HG03196 (cell line): Measurements from ENCODE around the gene CABP2.

ENCODE experiments used
- ATAC-seq: cut with Tn5 transposase; IDR thresholded peaks from one replicate; pipeline ENCODE4 v1.9.1; 2021; ENCODE audit not compliant: unreplicated experiment

The CABP2 gene

DNA sequence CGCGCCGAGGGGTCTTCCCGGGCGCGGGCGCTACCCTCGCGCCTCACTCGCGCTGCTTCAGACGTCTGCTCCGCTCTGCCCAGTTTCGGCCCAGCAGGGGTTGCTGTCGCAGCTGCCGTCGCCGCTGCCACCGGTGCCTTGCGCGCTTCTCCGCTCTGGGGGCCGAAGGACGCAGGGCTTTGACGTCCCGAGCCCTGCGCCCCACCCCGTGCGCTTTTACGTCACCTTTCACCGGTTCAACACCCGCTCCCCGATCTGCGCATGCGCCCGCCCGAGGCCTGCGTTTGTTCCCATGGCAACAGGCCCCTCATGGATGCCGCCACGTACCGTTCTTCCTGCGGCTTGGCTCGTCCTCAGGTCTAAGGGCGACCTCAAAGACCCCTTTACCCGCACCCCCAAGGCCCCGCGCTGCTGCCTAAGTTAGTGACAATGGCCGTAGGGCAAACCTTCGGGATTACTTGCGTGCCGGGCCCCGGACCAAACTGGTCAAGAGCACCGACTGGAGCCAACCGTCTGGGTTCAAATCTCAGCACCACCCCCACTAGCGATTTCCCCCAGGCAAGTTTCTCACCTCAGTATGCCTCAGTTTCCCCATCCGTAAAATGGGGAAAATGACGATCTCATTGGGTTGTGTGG is 14.6 kb downstream of the CABP2 start:
- peak; percentile 31 for ATAC-seq

DNA sequence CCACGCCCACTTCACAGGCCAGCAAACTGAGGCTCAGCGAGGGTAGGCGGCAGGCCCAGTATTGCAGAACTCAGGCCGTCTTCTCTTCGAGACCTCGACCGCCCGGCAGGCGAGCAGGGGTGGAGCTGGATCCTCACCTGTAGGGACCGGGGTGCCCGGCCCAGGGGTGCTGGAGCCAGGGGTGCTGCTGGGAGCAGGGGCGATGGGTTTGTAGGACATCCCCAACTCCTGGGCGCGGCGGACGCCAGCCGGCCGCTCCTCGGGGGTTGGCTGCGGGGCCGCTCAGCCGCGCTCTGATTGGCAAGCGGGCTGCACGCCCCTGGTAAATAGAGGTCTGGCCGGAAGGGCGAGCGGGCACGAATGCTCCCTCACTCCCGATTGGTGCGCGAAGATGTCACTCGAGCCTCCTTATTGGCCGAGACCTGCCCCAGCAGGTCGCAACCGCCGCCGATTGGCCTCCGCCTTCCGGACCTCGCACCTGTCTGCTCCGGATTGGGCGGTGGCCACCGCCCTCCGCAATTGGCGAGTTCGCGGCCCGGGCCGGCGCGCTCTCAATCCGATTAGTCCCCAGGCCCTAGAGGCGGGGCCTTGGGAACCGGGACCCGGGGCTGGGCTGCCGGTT is 15.3 kb downstream of the CABP2 start, which contains the start of gene CDK2AP2:
Gene CDK2AP2, minus strand, starts transcription at position 299 of the 622 bp plus-strand sequence. Its CDS starts 80 bp downstream, at position 219.
- ATAC-seq = peak; percentile 58

DNA sequence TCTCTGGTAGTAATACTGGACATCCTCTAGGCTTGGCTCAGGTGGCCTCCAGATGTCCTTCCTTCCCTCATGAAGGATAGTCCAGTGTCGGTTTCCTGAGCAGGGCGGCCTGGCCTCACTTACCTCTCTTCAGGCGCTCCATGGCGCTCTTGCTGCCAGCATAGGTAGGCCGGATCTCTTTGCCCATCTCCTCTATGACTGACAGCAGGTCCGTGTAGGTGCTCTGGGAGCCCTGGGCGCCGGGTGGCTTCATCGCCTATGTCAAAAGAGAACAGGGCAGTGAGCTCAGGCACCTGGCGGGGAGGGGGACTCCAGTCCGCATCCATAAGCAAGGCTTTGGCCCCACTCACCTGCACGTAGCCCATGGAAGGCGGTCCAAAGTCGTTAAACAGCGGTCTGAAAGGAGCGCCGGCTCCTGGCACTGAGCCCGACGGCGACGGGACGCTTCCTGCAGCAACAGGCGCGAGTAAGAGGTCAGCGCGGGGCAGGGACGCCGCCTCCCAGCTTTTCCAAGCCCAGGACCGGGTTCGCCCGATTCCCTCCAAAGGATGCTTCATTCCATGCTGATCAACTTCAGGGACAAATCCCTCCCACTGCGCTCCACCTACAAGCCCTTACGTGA is 15.9 kb downstream of the CABP2 start:
- ATAC-seq = no peak

DNA sequence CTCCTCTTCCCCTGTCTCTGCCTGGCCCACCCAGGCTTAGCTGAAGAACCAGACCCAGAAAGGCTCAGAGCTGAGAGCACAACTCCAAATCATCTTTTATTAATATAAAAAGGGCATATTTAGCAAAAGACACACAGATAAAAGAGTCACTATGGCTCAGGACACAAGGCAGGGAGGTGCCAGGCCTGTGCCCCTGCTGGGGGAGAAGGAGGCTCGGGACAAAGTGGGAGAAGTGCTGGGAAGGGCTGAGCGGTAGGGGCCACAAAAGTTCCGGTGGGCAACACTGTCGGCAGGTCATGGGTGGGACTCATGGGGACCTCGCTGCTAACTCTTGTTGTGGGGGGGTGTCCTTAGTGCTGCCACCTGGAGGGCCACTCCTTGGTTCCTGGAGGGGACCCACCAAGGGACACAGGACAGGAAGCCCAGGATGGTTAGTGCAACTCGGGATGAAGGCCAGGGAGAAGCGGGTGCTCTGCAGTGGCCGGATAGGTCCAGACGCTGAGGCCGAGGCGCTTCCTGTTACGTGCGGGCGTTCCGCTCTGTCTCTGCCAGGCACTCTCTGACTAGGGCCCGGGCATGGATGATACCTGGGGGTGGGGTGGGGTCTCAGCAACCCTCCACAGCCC is 16.7 kb downstream of the CABP2 start:
- no peak for ATAC-seq

DNA sequence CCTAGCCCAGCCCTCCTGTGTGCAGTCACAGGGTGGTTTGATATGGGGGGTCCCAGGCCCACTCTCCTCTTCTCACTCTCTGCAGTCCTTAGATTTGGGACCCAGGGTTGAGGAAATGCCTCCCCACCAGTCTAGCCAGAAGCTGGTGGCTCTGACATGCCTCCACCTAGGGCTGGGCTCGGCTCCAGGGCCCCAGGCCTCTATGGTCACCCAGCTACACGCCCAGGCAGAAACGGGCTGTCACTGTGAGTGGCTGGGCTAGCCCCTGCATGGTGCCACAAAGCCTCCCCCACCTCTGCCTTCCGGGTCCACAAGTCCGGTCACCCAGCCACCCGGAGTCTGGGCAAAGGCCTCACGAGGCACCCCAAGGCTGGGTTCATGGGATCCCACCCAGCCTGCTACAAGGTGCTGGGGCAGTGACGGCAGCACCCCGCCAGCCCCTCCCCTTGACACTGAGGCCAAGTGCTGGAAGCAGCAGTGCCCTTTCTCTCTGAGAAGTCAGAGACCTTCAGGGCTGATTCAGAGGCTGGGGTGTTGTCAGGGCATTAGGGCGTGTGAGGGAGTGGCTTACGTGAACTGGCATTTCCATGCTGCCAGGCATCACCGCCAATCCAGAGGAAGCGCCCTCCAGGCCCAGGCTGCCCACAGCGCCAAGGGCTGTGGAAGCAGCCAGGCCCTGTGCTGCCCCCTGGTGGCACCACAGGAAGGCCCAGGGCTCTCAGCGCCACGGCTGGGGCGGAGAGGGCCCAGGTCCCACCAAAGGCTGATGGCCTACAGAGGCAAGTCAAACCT is 17.4 kb downstream of the CABP2 start:
- ATAC-seq = peak; percentile 31

DNA sequence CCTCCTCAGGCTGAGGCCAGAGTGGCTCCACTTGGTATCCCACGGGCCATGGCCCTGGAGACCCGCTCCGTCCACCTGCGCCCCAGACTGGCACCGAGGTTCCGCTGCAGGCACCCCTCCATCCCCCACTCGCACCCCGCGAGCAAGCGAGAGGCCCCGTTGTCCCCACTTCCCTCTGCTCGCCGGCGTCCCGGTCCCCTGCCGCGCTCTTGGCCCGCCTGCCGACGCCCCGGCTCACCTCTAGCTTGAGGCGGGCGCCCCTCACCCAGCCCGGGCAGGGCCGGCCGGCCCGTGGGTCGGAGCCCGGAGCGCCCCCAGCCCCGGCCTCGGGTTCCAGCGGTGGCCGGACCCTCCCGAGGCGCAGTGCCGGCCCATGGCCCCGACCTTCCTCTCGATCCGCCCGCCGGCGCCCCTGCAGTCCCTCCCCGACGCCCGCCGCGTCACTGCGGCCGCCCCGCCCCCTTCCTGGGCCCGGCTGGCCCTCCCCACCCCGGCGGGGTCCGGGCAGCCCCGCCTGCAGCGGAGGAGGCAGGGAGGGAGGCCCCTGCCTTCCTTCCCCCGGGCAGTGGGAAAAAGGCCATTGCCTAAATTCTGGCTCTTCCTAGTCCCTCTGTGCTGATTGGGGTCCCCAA is 18.2 kb downstream of the CABP2 start, which contains the start of gene PITPNM1:
Gene PITPNM1, minus strand, starts transcription at position 414 of the 632 bp plus-strand sequence. CDS start 1,183 bp downstream, outside the sequence.
- peak; percentile 21 for ATAC-seq

DNA sequence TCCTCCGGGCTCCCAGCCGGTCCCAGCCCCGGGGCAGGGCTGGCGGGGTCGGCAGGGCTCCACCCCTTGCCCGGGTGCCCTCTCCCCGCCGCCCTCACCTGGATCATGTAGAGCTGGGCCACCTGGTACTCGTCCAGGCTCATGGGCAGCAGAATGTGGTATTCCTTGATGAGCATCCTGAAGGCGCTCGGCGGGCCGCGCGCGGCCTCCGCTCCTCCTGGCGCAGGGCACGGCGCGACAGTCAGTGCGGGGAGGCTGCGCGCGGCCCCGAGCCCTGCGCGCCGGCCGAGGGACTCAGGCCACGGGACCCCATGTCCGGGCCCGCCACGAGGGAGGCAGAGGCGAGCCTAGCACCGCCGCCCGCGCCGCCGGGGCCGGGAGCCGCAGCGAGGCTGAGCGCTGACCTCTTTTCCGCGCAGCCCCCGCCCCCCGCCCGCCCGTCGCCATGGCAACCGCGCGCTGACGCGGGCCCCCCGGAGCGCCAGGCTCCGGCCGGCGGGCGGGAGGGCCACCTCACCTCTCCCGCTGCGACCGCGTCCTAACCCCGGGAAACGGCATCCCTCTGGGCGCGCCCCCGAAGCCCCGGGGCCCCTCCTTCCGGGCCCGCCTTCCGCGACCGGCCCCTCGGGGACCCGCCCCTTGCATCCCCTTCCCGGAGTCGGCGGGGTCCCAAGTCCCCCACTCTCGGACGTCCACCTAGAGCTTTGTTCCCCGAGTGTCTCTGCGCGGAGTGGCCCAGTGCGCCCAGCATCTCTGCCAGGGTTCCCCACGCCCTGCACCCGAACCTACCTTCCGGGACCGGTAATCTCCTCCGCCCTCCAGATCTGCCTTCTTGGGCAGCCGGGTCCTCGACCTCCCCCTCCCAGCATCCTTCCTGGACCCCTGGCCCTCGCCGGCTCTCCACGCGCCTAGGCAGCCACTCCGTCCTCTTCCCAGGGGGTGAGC is 19.0 kb downstream of the CABP2 start:
- no peak for ATAC-seq

DNA sequence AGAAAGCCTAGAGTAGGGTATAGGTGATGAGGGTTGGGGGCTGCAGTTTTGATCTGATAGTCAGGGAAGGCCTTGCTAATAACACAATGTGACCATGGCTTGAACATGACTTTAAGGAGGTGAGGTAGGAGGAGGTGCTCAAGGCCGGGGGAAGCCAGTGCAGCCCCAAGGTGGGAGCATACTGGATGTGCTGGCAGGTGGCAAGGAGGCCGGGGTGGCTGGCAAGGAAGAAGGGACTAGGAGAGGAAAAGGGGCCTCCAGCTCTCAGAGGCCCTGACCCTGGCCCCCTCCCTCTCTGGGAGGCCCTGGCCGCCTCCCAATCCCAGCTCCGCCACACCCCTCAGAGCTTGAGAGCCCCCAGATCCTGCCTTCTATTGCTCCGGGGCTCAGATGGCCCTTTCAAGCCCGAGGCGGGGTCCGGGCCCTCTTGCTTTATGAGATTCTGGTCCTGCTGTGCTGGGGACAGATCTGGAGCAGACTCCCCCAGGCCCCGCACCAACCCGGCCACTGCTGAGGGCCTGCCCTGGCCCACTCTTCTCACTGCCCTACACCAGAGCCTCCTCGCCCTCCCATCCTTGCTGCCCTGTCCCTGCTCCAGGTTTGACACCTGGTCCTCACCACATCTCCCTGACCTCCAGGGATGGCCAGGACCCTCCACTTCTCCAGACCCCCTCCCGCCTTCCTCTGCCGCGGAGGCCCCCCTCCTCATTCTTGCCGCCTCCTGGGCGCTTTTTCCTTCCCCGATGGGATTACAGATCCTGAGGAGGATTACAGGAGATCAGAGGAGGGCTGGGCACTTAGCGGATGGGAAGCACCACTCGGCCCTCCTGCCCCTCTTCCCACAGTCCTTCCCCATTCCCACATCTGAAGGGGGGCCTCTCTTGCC is 19.9 kb downstream of the CABP2 start:
- no peak for ATAC-seq

DNA sequence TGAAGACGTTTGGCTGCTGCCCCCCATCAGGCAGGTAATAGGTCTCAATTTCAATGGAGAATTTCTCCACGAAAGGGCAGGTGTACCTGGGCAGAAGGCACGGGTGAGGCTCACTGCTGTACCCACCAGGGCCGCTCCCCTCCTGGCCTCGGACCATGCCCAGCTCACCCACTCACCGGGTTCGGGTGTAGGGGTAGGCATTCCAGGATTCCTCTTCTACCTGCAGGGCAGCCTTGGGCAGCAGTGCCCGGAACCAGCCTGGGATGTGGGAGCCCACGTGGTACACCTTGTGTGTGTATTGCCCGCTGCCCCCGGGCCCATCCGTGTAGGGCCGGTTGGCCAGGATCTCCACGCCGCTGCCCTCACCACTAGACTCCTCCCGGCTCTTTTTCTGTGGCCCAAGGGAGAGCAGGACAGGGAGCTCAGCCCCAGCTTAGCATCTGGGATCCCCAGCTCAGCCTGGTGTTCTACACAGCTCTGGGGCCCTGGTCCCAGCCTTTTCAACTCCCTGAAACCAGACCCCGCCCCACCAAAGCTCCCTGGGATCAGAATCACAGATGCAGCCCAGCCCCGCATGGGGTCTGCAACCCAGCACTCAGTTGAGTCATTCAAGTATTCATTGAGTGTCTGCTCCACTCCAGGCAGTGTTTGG is 20.8 kb downstream of the CABP2 start:
- ATAC-seq = no peak

DNA sequence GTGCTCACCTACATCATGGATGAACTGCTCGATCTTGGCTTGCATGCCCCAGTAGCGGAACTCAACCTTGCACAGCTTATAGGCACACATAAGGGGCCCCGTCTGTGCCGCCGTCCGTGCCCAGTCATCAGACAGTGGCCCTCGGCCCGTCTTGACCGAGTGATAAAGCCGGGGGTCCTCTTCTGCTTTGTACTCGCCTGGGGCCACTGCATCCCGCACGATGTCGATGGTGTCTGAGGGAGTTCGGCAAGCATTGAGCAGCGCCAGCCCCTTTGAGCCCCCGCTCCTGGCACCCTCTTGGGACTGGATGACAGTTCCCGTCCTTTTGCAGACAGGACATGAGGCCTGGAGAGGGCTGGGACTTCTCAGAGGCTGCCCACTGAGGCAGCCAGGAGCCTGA is 21.4 kb downstream of the CABP2 start:
- ATAC-seq = no peak

DNA sequence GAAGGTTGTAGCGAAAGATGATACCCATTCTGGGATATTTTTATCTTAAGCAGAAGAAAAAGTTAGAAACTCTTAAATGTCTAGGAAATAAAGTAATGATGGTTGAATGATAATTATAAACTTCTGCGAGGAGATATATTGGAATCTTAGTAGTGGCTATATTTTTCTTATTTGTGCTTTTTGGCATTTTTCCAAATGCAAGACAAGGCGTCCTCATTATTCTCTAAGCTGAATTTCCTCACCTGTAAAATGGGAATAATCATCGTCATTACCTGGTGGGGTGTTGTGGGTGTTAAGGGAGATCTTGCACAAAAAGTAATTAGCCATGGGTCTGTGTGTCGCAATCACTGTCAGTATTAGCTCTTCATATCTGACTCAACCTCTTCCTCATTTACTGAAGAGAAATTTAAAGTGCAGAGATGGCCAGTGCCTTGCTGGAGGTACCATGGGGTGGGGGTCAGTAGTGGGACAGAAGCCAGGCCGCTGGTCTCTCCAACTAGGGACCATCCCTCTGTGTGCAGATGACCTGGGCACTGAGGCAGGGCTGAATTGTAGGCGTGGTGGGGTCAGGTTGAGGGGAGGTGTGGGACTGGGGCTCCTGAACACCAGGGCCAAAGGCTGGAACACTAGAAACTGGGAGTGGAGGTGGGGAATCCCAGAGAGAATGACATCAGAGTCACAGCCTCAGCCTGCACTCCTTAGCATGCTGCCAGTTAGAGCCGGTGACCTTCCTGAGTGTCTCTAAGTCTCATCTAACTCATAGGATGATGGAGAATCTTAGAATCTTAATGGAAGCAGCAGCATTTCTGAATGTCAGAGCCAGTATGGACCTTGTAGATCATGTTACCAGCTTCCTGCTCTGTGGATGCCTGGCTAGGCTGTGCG is 22.2 kb downstream of the CABP2 start:
- no peak for ATAC-seq

DNA sequence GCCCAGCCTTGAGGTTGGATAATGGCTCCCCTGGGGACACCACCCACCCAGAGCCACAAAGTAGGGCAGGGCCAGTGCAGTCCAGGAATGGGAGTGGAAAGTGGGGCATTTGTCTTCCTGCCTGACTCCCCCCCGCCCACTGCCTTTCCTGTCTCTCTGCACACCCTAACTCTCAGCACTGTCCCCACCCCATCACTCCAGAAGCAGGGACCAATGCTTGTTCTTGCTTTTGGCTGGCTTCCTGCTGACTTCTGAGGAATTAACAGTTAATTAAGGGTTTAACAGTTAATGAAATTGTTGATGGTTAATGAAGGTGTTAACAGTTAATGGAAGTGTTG is 22.8 kb downstream of the CABP2 start:
- ATAC-seq = no peak

DNA sequence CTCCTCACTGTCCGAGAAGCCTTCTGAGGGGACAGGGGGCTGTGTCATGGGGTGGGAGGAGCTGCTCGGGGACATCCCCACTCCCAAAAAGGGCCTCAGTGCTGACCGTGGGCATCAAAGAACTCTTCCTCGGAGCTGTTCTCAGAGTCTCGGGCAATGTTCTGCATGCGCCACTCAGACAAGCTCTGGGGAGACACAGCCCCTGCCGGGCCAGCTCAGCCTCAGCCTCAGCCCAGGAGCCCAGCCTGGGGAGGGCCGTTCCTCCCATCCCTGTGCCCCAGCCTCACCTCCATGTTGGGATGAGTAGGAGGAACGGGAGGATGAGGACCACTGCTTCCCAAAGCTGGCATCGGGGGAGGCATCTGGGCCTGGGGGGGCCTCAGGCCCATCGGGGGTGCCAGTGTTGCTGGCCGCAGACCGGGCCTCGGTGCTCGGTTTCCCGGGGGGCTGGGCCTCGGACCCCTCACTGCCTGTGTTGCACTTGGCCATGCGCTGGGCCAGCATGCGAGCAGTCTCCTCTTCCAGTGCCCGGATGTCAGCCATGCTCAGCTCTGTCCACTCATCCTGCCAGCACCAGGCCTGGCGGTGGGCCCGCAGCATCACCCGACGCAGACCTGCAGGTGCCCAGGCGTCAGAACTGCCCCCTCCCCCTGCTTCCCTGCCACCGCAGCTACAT is 23.3 kb downstream of the CABP2 start:
- ATAC-seq = no peak

DNA sequence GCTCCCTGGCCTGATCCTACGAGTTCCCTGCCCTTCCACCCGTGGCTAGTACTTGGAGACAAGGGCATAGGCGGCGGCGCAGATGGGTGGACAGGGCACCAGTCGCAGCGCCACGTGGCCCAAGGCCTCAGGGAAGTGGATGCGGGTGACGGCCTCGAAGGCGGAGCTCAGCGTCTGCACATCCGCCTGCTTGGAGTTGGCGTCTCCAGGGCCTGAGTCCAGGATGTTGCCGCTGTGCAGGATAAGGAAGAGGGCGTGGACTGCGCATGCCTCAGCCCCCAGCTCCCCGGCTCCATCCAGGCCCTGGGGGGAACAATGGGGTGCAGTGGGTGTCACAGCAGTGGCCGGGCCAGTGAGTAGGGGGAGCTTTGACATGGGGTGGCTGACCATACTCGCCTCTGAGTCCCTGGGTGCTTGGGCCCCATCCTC is 24.7 kb downstream of the CABP2 start:
- no peak for ATAC-seq

DNA sequence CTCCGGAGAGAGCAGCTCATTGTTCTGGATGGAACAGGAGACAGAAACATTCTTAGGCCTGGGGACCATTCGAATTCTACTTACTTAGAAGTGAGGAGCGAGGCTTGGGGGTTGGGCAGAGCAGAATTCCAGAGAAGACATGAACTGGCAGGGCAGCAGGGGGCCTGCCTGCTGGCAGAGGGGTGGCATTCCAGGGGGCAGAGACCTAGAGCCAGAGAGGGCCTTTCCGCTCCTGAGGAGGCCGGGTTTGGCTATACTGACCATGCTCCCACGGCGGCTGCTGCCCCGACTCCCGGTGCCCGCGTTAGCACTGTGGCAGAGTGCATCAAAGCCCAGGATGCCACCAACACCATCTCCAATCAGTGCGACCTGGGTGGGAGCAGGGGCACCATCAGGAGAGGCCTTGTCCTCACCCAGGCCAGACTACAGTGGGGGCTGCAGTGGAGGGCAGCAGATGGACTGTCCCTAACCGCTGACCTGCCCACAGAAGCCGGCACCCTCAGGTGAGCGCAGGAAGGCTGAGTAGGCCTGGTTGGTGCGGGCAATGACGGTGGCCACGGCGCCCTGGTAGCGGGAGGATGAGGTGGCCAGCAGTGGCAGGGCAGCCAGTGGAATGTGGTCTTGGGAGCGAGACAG is 25.5 kb downstream of the CABP2 start:
- ATAC-seq = no peak

DNA sequence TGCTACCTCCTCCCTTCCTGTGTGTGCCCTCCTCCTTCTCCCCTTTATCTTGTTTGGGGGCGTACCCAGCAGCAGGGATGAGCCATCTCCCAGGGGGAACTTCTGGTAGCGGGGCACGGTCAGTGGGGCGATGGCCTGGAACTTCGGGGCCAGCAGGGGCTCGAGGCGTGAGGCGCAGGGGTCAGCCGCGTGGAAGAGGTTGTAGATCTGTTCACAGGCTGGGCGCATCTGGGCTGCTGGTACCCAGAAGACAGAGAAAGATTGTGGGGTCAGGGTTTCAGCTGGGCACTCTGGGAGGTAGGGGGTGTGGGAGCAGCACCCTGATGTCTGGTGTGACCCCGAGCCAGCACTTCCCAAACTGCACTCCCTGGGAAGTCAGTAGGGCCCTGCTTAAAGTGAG is 27.1 kb downstream of the CABP2 start:
- no peak for ATAC-seq
